ENCODE measurements around the gene LDLRAD2. TPM values are rescaled to one million over a fixed set of nuclear protein-coding genes. Genes with fewer than 3 reads are reported as not detected.
A peak's percentile ranks its signal among the peaks of the same experiment; 100 is the strongest.

LDLRAD2 gene
- total and polyA plus RNA-seq, 9 of the 15 experiments (the other 6 are each of a cell fraction or from before 2014, with no cell fraction given), result 0.45 to 0.48 TPM; not detected in 7

GRCh38 chr1:21766210-21766609 lies 45.9 kb upstream of the LDLRAD2 start:
- no TSS peak for BruUV-seq (replicated peaks)
- FAIRE-seq, result no peak
- in situ Hi-C loops (cut with MboI), result no loop called here

More at GRCh38 chr1:21766210-21766609, 45.9 kb upstream of the LDLRAD2 start:
- Histone ChIP-seq H3K4me3 (no peak overlapping the region), H3K9me3 (replicated peaks; ENCODE audit: control insufficient read depth, insufficient read depth, low read depth, low read length) (no peaks in the 10 kb centered on the region), H3K4me2 (ENCODE audit: insufficient read depth, low read length) (no peak overlapping the region), H3K36me3 (ENCODE audit: control insufficient read depth, insufficient read depth, low read length) (peaks cover 20% of the 10 kb centered on the region; the same call in 2 of the 3 replicates), H3K4me1 (replicated peaks in 1 of 2; ENCODE audit: control insufficient read depth in 2 of 2, insufficient read depth in 2 of 2, low read length in 2 of 2) (peaks cover 59 to 66% of the 10 kb centered on the region in 2 experiments), H3K79me2 (ENCODE audit: control insufficient read depth, insufficient read depth, low read length) (peaks cover 98% of the 10 kb centered on the region), H4K20me1 (replicated peaks; ENCODE audit: control insufficient read depth, insufficient read depth, low read length) (peaks cover 33% of the 10 kb centered on the region), H3K27me3 (ENCODE audit: control insufficient read depth in 2 of 2, insufficient read depth in 2 of 2, low read length in 2 of 2) (no peaks in the 10 kb centered on the region), H2AFZ (ENCODE audit: low read depth, low read length) (no peak overlapping the region), H3K9ac (ENCODE audit: insufficient read depth in 1 of 2, low read depth in 2 of 2, low read length in 2 of 2) (peak overlapping the region in 1 of 2 experiments; percentile 6; a peak in 1 of 4 replicates), H3K9me1 (ENCODE audit: control insufficient read depth, insufficient read depth, low read length) (no peaks in the 10 kb centered on the region), H3K27ac (ENCODE audit: extremely low read depth, low read depth, low read length) (peak overlapping the region; percentile 7; the same call in 1 of the 3 replicates)
- WGBS (ENCODE audit: insufficient coverage, low coverage, missing lambda C conversion rate), result 47% methylated on average over 4 of the region's 4 CpGs
- POLR2A ChIA-PET, result interaction anchor here (0.9 to 1.8 kb wide), 3 partner anchors 11 to 16 kb away, joined by 3 to 6 read pairs (median 6); no protein-coding TSS in a partner anchor
- DNase-seq (ENCODE audit: extremely low read depth in 1 of 4, low spot score in 3 of 4), result no peak
- TF ChIP-seq ZNF316 (IDR thresholded peaks at IDR 0.05), result peak; percentile 50; the same call in 1 of the 2 replicates
- TF ChIP-seq SMARCA4 (IDR thresholded peaks at IDR 0.05), result peak; percentile 22; the same call in 1 of the 2 replicates
- TF ChIP-seq JUND (IDR thresholded peaks at IDR 0.05; ENCODE audit: borderline replicate concordance, low read depth, low read length), result 0 out of 2 replicates have a peak, but pooled peaks have one; percentile 17
- TF ChIP-seq JUND (tag; IDR thresholded peaks at IDR 0.05; ENCODE audit: borderline replicate concordance, low read depth, low read length), result no peak
- TF ChIP-seq CEBPZ (IDR thresholded peaks at IDR 0.05; ENCODE audit: borderline replicate concordance, low read depth, low read length), result no peak
- TF ChIP-seq YY1 (IDR thresholded peaks at IDR 0.05; ENCODE audit: borderline replicate concordance in 1 of 3, control insufficient read depth in 1 of 3, extremely low read depth in 1 of 3, insufficient read depth in 3 of 3, insufficient read length in 1 of 3, insufficient replicate concordance in 2 of 3, low read depth in 1 of 3, low read length in 2 of 3), result peak in 1 of 3 experiments; percentile 10
- TF ChIP-seq NCOA6 (IDR thresholded peaks at IDR 0.05), result no peak
- TF ChIP-seq C11orf30 (IDR thresholded peaks at IDR 0.05; ENCODE audit: low read depth), result peak; percentile 53; the same call in 1 of the 2 replicates
- TF ChIP-seq CCAR2 (IDR thresholded peaks at IDR 0.05; ENCODE audit: low read depth, low read length), result no peak
- peak; percentile 63 for TF ChIP-seq NFE2 (IDR thresholded peaks at IDR 0.05; ENCODE audit: low read depth)
- TF ChIP-seq NFE2L1 (tag; IDR thresholded peaks at IDR 0.05; ENCODE audit: borderline replicate concordance, low read depth), result 0 out of 2 replicates have a peak, but pooled peaks have one; percentile 33
- peak; percentile 58 for TF ChIP-seq MAFG (tag; conservative IDR thresholded peaks at IDR 0.05)
- CTCF ChIA-PET (ENCODE audit: low intra/inter-chr PET ratio), result no interaction called here
- ATAC-seq, result 0 out of 3 replicates have a peak, but pooled peaks have one; percentile 3
- intact Hi-C loops (cut with micrococcal nuclease), result no loop called here

Measured in K562 (cell line).